ENCODE measurements around the gene HUNK. TPM values are rescaled to one million over a fixed set of nuclear protein-coding genes. Genes with fewer than 3 reads are reported as not detected.

Gene HUNK
- total RNA-seq, 2 experiments from 2014 or later = not detected

- intact Hi-C loops (cut with DNase I, micrococcal nuclease) = no loop called here
- Histone ChIP-seq H3K4me3 (ENCODE audit: low read length) (no peak overlapping the region), H3K27ac (ENCODE audit: low read depth in 1 of 2, low read length in 2 of 2) (no peak overlapping the region), H3K27me3 (ENCODE audit: control insufficient read depth in 1 of 2, insufficient read depth in 2 of 2, low read length in 2 of 2) (peaks cover 0 to 5% of the 10 kb centered on the region in 2 experiments), H3K4me1 (ENCODE audit: insufficient read depth, low read length) (no peaks in the 10 kb centered on the region), H3K36me3 (ENCODE audit: insufficient read depth, low read length) (no peaks in the 10 kb centered on the region), H3K9me3 (ENCODE audit: control insufficient read depth in 1 of 2, insufficient read depth in 1 of 2, low read length in 2 of 2) (no peaks in the 10 kb centered on the region)
- ChIA-PET CTCF (no interaction called here), POLR2A (no interaction called here)
- H3K36me3 Mint-ChIP-seq (ENCODE audit: low read depth) = no peaks in the 10 kb centered on the region
- no peak for DNase-seq
- H3K4me1 Mint-ChIP-seq (ENCODE audit: low read depth) = no peaks in the 10 kb centered on the region
- H3K4me3 Mint-ChIP-seq = no peak overlapping the region
- H3K9me3 Mint-ChIP-seq = no peaks in the 10 kb centered on the region
- TF ChIP-seq, protein P1, sequence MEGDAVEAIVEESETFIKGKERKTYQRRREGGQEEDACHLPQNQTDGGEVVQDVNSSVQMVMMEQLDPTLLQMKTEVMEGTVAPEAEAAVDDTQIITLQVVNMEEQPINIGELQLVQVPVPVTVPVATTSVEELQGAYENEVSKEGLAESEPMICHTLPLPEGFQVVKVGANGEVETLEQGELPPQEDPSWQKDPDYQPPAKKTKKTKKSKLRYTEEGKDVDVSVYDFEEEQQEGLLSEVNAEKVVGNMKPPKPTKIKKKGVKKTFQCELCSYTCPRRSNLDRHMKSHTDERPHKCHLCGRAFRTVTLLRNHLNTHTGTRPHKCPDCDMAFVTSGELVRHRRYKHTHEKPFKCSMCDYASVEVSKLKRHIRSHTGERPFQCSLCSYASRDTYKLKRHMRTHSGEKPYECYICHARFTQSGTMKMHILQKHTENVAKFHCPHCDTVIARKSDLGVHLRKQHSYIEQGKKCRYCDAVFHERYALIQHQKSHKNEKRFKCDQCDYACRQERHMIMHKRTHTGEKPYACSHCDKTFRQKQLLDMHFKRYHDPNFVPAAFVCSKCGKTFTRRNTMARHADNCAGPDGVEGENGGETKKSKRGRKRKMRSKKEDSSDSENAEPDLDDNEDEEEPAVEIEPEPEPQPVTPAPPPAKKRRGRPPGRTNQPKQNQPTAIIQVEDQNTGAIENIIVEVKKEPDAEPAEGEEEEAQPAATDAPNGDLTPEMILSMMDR (IDR thresholded peaks at IDR 0.05) = no peak
- peaks cover 48% of the 10 kb centered on the region for H3K27me3 Mint-ChIP-seq
- no peak for ATAC-seq (ENCODE audit: poor library complexity)
- no peak overlapping the region for H3K27ac Mint-ChIP-seq
Observed at GRCh38 chr21:31941694-31942093, 68.9 kb downstream of the HUNK start.

DNA sequence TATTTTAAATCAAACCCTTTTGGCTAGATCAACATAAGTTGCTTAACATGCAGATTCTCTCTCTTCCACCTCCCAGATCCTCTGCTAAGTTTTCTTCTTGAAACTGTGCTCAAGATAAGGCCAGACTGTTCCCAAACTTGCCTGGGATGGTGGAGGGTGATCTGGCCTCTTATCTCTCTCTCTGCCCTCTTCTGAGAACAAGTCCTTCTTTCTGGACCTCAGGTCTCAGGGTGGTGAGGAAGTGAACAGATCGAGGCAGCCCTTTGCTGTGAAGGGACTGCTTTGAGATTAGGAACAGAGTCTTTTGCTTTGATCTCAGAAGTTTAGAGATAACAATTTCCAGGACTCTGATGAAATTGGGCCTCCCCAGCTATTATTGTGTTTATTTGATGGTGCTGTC lies 70.7 kb downstream of the HUNK start:
- peaks cover 0 to 5% of the 10 kb centered on the region in 2 experiments for H3K27me3 ChIP-seq (ENCODE audit: control insufficient read depth in 1 of 2, insufficient read depth in 2 of 2, low read length in 2 of 2)
- H3K4me3 Mint-ChIP-seq = no peak overlapping the region
- intact Hi-C loops (cut with DNase I, micrococcal nuclease) = no loop called here
- DNase-seq (no peak), ATAC-seq (ENCODE audit: poor library complexity) (no peak)
- no peak overlapping the region for H3K27ac ChIP-seq (ENCODE audit: low read depth in 1 of 2, low read length in 2 of 2)
- ChIA-PET CTCF (no interaction called here), POLR2A (no interaction called here)
- no peak overlapping the region for H3K4me3 ChIP-seq (ENCODE audit: low read length)
- no peaks in the 10 kb centered on the region for H3K9me3 ChIP-seq (ENCODE audit: control insufficient read depth in 1 of 2, insufficient read depth in 1 of 2, low read length in 2 of 2)
- H3K36me3 ChIP-seq (ENCODE audit: insufficient read depth, low read length) = no peaks in the 10 kb centered on the region
- H3K4me1 Mint-ChIP-seq (ENCODE audit: low read depth) = no peaks in the 10 kb centered on the region
- no peaks in the 10 kb centered on the region for H3K36me3 Mint-ChIP-seq (ENCODE audit: low read depth)
- H3K27me3 Mint-ChIP-seq = peaks cover 50% of the 10 kb centered on the region
- no peaks in the 10 kb centered on the region for H3K4me1 ChIP-seq (ENCODE audit: insufficient read depth, low read length)
- H3K9me3 Mint-ChIP-seq = no peaks in the 10 kb centered on the region
- H3K27ac Mint-ChIP-seq = no peak overlapping the region
- TF ChIP-seq, protein P1 (IDR thresholded peaks at IDR 0.05) = no peak

DNA sequence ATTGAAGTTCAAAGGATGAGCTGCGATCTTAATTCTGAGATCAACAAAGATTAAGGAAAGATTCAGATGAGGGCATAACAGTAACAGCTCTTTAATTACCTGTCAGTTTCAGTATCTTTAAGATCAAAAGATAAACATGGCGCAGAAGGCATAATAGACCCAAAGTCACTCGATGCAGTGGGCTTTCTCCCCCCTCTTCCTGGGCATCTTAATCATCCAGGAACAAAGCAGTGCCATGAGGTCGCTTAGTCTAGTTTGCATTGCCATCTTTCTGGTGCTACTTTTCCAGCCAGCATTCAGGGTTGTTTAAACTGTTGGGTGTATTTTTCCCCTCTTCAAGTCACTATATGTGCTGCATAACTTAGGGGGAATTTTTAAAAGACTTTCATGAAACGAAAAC lies 72.3 kb downstream of the HUNK start:
- H3K4me3 Mint-ChIP-seq = no peak overlapping the region
- peaks cover 44% of the 10 kb centered on the region for H3K27me3 Mint-ChIP-seq
- intact Hi-C loops (cut with DNase I, micrococcal nuclease) = no loop called here
- Histone ChIP-seq H3K27me3 (ENCODE audit: control insufficient read depth in 1 of 2, insufficient read depth in 2 of 2, low read length in 2 of 2) (peaks cover 0 to 5% of the 10 kb centered on the region in 2 experiments), H3K9me3 (ENCODE audit: control insufficient read depth in 1 of 2, insufficient read depth in 1 of 2, low read length in 2 of 2) (no peaks in the 10 kb centered on the region), H3K27ac (ENCODE audit: low read depth in 1 of 2, low read length in 2 of 2) (no peak overlapping the region), H3K4me3 (ENCODE audit: low read length) (no peak overlapping the region), H3K4me1 (ENCODE audit: insufficient read depth, low read length) (no peaks in the 10 kb centered on the region), H3K36me3 (ENCODE audit: insufficient read depth, low read length) (no peaks in the 10 kb centered on the region)
- no peaks in the 10 kb centered on the region for H3K4me1 Mint-ChIP-seq (ENCODE audit: low read depth)
- no peaks in the 10 kb centered on the region for H3K36me3 Mint-ChIP-seq (ENCODE audit: low read depth)
- POLR2A ChIA-PET = no interaction called here
- TF ChIP-seq, protein P1 (IDR thresholded peaks at IDR 0.05) = no peak
- DNase-seq = no peak
- ATAC-seq (ENCODE audit: poor library complexity) = no peak
- H3K9me3 Mint-ChIP-seq = no peaks in the 10 kb centered on the region
- CTCF ChIA-PET = no interaction called here
- no peak overlapping the region for H3K27ac Mint-ChIP-seq

All from CD4-positive, alpha-beta T cell (primary cell).